CD4-positive, alpha-beta T cell (primary cell): Measurements from ENCODE around the gene TMEM242. TPM values are rescaled to one million over a fixed set of nuclear protein-coding genes. Genes with fewer than 3 reads are reported as not detected.

Experiments used
- ATAC-seq: fragments of 200-7000 bp; cut with Tn5 transposase; one replicate; pipeline ENCODE4 v1.10.0; 2022; ENCODE audit warnings: mild to moderate bottlenecking; ENCODE audit not compliant: poor library complexity
- CTCF ChIA-PET: fragments of 350-600 bp; sonication (Branson Sonifier 250); formaldehyde crosslinking; loops from one replicate; lab custom pipeline; 2021; ENCODE audit warnings: antibody characterized with exemption, inconsistent platforms; lab: Charles Lee
- POLR2A ChIA-PET: fragments of 350-600 bp; sonication (Branson Sonifier 250); formaldehyde crosslinking; loops from one replicate; lab custom pipeline; 2021; ENCODE audit warnings: antibody characterized with exemption, inconsistent platforms; lab: Charles Lee
- DNase-seq, 14 experiments: peaks; one replicate each; pipeline ENCODE4 v3.0.0-alpha.2; 2013 to 2020; ENCODE audit warnings: mixed read lengths in 2 of 14
- H3K27ac ChIP-seq, 2 donors: one replicate each; pipeline versions ENCODE4 v1.5.1 to v1.7.0; 2013; ENCODE audit warnings: low read length in 2 of 2, low read depth in 1 of 2, mild to moderate bottlenecking in 1 of 2
- H3K27me3 ChIP-seq, 2 experiments: 1 replicate in 1 of 2; 2 replicates in 1 of 2; pipeline versions ENCODE4 v1.6.1 to v1.7.0; 2013; ENCODE audit warnings: low read length in 2 of 2, control low read depth in 1 of 2, mild to moderate bottlenecking in 1 of 2, moderate library complexity in 1 of 2; ENCODE audit not compliant: insufficient read depth in 2 of 2, control insufficient read depth in 1 of 2
- H3K36me3 ChIP-seq: one replicate; pipeline ENCODE4 v1.6.1; 2013; ENCODE audit warnings: low read length, control low read depth; ENCODE audit not compliant: insufficient read depth
- H3K4me1 ChIP-seq: one replicate; pipeline ENCODE4 v1.6.1; 2013; ENCODE audit warnings: low read length, control low read depth; ENCODE audit not compliant: insufficient read depth
- H3K4me3 ChIP-seq: one replicate; pipeline ENCODE4 v1.5.1; 2013; ENCODE audit warnings: mild to moderate bottlenecking, low read length, moderate library complexity
- H3K9me3 ChIP-seq, 2 experiments: 1 replicate in 1 of 2; 2 replicates in 1 of 2; pipeline versions ENCODE4 v1.6.1 to v1.7.0; 2013; ENCODE audit warnings: low read length in 2 of 2, mild to moderate bottlenecking in 2 of 2, control low read depth in 1 of 2, moderate library complexity in 1 of 2; ENCODE audit not compliant: control insufficient read depth in 1 of 2, insufficient read depth in 1 of 2
- H3K27ac Mint-ChIP-seq: one replicate; pipeline ENCODE4 v1.8.0; 2020; ENCODE audit warnings: mixed read lengths
- H3K27me3 Mint-ChIP-seq: one replicate; pipeline ENCODE4 v1.8.0; 2021; ENCODE audit warnings: mixed read lengths
- H3K36me3 Mint-ChIP-seq: one replicate; pipeline ENCODE4 v1.8.0; 2021; ENCODE audit warnings: low read depth, mixed read lengths
- H3K4me1 Mint-ChIP-seq: one replicate; pipeline ENCODE4 v1.8.0; 2021; ENCODE audit warnings: low read depth, mixed read lengths
- H3K4me3 Mint-ChIP-seq: one replicate; pipeline ENCODE4 v1.8.0; 2020; ENCODE audit warnings: mild to moderate bottlenecking, mixed read lengths
- H3K9me3 Mint-ChIP-seq: one replicate; pipeline ENCODE4 v1.8.0; 2020; ENCODE audit warnings: mixed read lengths
- CTCF ChIP-seq: fragments of 200-600 bp; IDR thresholded peaks from one replicate; pipeline ENCODE4 v1.8.0; 2022; ENCODE audit warnings: antibody characterized with exemption, mild to moderate bottlenecking
- intact Hi-C, 2 experiments: fragments of 100-400 bp; cut with DNase I in 1 of 2; cut with micrococcal nuclease in 1 of 2; formaldehyde crosslinking; loops; one replicate each; pipeline versions ENCODE4 v1.15.1 to v1.9.0; 2023 to 2025; cut with DNase I, micrococcal nuclease
- total RNA-seq, 174 experiments: library from RNA in 2 of 174; stranded (reverse) in 2 of 174; gene quantifications; one replicate each; pipeline ENCODE4 v1.2.3 and lab custom pipeline; 2021 to 2026

TMEM242 gene
- total RNA-seq, 2 experiments from 2014 or later, result 13.6 to 15.6 TPM

- TF ChIP-seq CTCF, result no peak
- ChIA-PET CTCF (interaction anchor here (1.2 kb wide), 1 partner anchor 10 kb away, joined by 4 read pairs; no protein-coding TSS in a partner anchor), POLR2A (no interaction called here)
- no peaks in the 10 kb centered on the region for H3K4me1 Mint-ChIP-seq
- DNase-seq, result no peak
- H3K4me3 Mint-ChIP-seq, result no peak overlapping the region
- no peaks in the 10 kb centered on the region for H3K36me3 ChIP-seq
- no peak for ATAC-seq
- H3K9me3 ChIP-seq, result peaks cover 0 to 19% of the 10 kb centered on the region in 2 experiments
- no peak overlapping the region for H3K27ac Mint-ChIP-seq
- peaks cover 6% of the 10 kb centered on the region for H3K4me1 ChIP-seq
- peaks cover 0 to 3% of the 10 kb centered on the region in 2 experiments for H3K27me3 ChIP-seq
- no peaks in the 10 kb centered on the region for H3K27me3 Mint-ChIP-seq
- no peaks in the 10 kb centered on the region for H3K36me3 Mint-ChIP-seq
- H3K9me3 Mint-ChIP-seq, result no peaks in the 10 kb centered on the region
- no peak overlapping the region for H3K4me3 ChIP-seq
- intact Hi-C loops, result no loop called here
- H3K27ac ChIP-seq, result no peak overlapping the region
Measured at GRCh38 chr6:157245436-157245835, 77.9 kb downstream of the TMEM242 start.

DNA sequence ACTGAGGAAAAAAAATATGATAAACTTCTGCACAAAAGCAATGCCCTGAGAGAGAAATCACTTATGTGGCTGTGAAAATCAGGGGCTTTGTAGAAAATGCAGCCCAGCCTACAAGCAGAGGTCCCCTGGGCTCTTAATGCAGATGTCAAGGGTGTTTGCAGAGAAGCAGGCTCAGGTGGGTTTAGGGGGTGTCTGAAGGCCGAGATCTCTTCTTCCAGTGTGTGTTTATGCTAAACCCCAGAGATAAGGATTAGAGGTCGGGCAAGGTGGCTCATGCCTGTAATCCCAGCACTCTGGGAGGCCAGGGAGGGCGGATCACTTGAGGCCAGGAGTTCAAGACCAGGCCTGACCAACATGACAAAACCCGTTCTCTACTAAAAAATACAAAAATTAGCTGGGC, 78.5 kb downstream of the TMEM242 start:
- H3K9me3 ChIP-seq, result peaks cover 0 to 16% of the 10 kb centered on the region in 2 experiments
- peaks cover 11% of the 10 kb centered on the region for H3K4me1 ChIP-seq
- peaks cover 0 to 3% of the 10 kb centered on the region in 2 experiments for H3K27me3 ChIP-seq
- POLR2A ChIA-PET, result no interaction called here
- no peak for ATAC-seq
- no peak overlapping the region for H3K27ac ChIP-seq
- no peaks in the 10 kb centered on the region for H3K27me3 Mint-ChIP-seq
- H3K4me3 Mint-ChIP-seq, result no peak overlapping the region
- no peaks in the 10 kb centered on the region for H3K36me3 Mint-ChIP-seq
- no peaks in the 10 kb centered on the region for H3K9me3 Mint-ChIP-seq
- CTCF ChIA-PET, result interaction anchor here (1.2 kb wide), 1 partner anchor 9 kb away, joined by 4 read pairs; no protein-coding TSS in a partner anchor
- no peak for DNase-seq
- no peak overlapping the region for H3K27ac Mint-ChIP-seq
- no peak for TF ChIP-seq CTCF
- H3K36me3 ChIP-seq, result no peaks in the 10 kb centered on the region
- H3K4me3 ChIP-seq, result no peak overlapping the region
- intact Hi-C loops, result no loop called here
- H3K4me1 Mint-ChIP-seq, result no peaks in the 10 kb centered on the region

GRCh38 chr6:157244175-157244574, 79.1 kb downstream of the TMEM242 start:
- H3K36me3 Mint-ChIP-seq, result no peaks in the 10 kb centered on the region
- ChIA-PET CTCF (no interaction called here), POLR2A (interaction anchor here (1.1 kb wide), 1 partner anchor 15 kb away, joined by 3 read pairs; no protein-coding TSS in a partner anchor)
- no peak overlapping the region for H3K4me3 Mint-ChIP-seq
- H3K27me3 Mint-ChIP-seq, result no peaks in the 10 kb centered on the region
- intact Hi-C loops, result no loop called here
- H3K27ac Mint-ChIP-seq, result no peak overlapping the region
- peaks cover 13% of the 10 kb centered on the region for H3K4me1 ChIP-seq
- H3K4me3 ChIP-seq, result no peak overlapping the region
- ATAC-seq, result no peak
- H3K4me1 Mint-ChIP-seq, result no peaks in the 10 kb centered on the region
- no peaks in the 10 kb centered on the region for H3K36me3 ChIP-seq
- no peak for TF ChIP-seq CTCF
- DNase-seq, result no peak
- peaks cover 0 to 12% of the 10 kb centered on the region in 2 experiments for H3K9me3 ChIP-seq
- H3K9me3 Mint-ChIP-seq, result no peaks in the 10 kb centered on the region
- peaks cover 0 to 3% of the 10 kb centered on the region in 2 experiments for H3K27me3 ChIP-seq
- no peak overlapping the region for H3K27ac ChIP-seq
